GM21515 (cell line): ENCODE measurements around the gene ZNF514.
"Not testable (repeated sequence)": the region's sequence is repeated elsewhere in the genome, so short reads cannot be mapped to it uniquely, and the experiment has no call there.

Source experiments
- ATAC-seq: cut with Tn5 transposase; IDR thresholded peaks from one replicate; pipeline ENCODE4 v1.9.1; 2021; ENCODE audit not compliant: unreplicated experiment

Gene ZNF514

DNA sequence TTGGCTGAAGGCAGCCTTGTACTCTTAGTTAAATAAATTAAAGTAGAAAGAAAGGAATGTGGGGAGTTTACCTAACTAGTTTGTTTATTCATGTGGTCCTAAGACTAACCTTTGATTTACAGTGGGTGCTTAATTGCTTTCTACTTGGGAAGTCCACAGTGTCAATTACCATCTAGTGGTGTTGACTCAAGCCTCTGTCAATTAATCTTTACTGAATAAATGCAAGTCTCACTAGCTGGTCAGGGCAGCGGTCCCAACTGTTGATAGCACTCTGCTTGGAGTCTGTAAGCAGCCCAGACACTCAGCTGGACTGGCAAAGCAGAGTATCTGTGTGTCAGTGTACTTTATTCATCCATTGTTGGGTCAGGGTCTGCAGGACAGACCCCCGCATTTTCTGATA is 15.8 kb downstream of the ZNF514 start:
- ATAC-seq: no peak

DNA sequence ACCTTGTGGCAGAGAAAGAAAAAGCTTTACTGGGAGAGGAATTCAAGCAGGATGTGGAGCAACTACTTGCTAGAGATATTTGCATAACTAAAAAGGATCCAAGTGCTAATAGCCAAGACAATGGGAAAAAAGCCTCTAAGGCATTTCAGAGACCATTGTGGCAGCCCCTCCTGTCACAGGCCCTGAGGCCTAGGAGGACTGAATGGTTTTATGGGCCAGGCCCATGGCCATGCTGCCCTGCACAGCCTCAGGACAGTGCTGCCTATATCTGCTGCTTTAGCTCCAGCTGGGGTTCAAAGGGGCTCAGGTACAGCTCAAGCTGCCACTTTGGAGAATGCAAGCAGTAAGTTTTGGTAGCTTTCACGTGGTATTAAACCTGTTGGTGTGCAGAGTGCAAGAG is 20.9 kb downstream of the ZNF514 start:
- no peak for ATAC-seq

DNA sequence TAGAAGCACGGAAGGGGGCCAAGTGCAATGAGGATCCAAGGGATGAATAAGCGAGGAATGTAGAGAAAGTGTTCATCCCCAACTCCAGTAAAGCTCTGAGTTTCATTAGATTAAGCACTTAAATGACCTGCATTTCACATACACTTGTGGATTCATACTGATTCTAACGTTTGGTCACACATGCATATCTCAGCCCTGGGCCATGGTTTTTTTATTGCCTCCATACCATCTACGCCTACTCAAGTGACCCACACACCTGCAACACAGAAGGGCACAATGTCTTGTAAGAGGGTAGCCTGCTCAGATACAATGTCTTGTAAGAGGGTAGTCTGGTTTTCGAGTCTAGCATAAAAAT is 37.5 kb downstream of the ZNF514 start:
- ATAC-seq: peak; percentile 8

DNA sequence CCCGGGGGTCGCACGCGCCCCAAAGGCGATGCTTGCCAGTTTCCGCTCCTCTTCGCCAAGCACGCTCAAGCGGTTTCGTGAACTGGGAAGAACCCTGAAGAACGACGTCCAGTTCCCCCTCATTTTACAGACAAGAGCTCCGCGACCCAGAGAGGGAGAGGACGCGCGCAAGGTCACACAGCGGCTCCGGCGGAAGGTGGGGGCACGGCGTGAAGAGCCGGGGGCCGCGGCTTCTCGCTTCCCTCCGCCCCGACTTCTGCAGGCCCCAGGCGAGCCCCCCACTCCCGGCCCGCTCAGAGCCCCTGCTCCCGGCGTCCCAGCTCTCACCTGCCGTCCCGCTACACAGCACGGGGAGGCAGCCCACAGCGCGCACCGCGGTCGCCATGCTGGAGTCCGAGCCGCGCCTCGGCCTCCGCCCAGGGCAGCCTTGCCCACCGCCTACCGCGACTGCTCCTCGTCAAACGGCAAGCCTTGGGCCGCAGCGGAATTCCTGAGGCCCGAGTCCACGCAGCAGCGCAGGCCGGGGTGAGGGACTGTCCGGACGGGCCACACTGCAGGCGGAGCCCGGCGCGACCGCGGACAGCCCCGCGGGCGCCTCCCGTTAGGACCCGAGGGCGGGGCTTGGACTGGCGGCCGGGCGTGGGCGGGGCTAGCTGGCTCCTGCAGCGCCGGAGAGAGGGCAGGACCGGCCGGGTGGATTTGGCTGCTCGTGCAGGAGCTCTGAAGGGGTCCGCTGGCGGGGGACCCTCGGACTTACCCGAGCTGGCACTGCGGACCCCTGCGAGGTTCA is 38.0 kb downstream of the ZNF514 start, which contains the start of gene MRPS5:
TSS of gene MRPS5 (minus strand) at position 402 of the 790 bp plus-strand sequence. CDS start at position 385, 17 bp downstream.
- ATAC-seq: peak; percentile 94

DNA sequence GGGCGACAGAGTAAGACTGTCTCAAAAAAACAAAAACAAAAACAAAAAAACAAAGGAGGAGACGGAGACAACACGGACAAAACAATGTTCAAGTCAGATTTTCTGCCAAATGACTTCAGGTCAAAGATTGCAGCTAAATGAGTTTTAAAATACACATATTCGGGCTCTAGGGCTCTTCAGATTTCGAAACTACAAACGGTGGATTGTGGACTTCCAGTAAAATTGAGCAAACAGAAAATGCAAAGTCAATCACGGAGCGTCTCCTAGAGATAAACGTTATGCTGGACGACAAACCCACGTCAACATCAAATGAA is 38.6 kb downstream of the ZNF514 start:
- no peak for ATAC-seq

DNA sequence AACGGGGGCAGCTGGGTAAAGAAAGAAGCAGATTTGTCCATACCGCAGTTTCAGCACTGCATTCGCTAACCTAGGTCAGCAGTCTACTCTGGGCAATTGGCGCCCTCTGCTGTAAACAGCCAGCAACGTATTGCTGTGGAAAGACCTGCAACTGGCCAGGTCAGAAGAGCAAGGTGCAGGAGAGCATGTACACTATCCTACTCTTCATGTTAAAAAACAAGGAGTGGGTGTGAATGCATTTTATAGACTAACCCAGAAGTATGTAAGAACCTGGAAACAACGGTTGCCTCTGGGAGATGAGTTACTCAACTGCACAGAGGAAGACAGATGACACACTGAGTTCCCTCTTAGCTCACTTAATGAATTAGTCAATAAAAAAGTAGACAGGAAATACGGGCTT is 44.2 kb downstream of the ZNF514 start:
- ATAC-seq: peak; percentile 90

DNA sequence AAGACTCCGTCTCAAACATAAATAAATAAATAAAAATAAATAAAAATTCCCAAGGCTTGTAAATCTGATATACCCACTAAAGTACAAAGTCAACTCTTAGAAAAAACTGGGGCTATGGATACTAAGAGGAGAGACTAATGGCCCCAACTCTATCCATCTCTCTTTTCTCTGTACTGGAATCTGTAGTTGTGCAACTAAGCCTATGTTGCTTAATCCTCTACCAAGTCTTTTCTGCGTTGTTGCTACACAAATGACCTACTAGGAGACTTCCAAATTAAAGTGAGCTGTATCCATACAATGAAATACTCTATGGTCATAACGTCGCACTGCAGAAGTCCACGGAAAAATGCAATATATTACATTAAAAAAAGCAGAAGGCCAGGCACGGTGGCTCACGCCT is 46.2 kb downstream of the ZNF514 start:
- ATAC-seq: no peak

DNA sequence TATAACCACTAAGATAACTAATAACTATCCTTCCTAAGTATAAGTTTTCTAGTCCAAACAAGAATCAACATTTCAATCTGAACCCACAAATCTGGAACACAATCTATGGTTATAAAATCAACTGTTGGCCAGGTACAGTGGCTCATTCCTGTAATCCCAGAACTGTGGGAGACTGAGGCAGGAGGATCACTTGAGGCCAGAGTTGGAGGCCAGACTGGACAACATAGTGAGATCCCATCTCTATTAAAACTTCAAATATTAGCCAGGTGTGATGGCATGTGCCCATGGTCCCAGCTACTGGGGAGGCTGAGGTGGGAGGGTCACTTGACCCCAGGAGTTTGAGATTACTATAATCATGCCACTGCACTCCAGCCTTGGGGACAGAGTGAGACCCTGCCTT is 49.3 kb downstream of the ZNF514 start:
- ATAC-seq: no peak

DNA sequence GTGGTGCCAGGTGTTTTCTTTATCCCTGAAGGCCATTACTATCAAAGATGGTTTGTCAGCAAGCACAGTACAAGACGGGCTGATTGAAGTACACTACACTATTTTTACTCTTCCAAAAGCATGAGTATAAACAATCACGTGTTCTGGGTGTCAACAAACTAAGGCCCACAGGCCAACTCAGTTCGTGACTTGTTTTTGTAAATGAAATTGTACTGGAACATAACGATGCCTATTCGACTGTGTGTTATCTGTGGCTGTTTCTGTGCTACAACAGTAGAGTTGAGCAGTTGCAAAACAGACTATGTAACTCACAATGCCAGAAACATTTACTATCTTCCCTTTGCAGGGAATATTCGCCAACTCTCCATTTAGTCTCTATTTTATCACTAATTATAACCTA is 50.4 kb downstream of the ZNF514 start:
- no peak for ATAC-seq

DNA sequence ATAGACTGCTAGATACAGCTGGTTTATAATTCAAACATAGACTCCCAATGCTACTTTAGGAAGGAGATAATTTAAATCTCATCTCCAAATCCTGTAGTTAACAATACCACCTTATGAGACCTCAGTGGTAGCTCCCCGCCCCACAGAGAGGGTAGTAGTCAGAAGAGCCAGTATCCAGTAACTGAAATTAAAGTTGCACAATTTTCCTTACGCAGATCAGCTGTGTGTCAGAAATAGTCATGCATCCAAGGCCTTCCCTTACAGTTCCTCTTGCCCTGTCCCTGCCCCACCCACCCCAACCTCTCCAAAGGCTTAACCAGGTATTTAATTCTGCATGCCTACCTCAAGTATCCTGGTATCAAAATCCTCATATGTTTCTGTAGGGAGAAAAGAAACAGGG is 53.6 kb downstream of the ZNF514 start:
- ATAC-seq: no peak

DNA sequence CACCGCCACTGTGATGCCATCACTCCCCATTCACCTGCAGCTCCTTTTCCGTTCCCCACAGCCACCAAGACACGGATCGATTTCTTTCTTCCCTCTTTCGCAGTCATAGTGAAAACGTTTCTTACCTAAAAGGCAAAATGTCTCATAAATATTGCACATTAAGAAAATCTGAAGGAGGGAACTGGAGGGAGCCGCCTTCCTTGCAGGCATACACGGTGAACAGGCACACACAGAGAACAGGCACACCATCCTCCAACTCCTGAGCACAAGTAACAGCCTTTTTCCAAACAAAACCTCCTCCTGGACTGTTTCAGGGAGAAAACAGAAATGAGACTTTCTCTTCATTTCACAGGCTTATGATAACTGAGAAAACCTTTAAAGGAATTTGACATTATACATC is 55.0 kb downstream of the ZNF514 start:
- no peak for ATAC-seq

DNA sequence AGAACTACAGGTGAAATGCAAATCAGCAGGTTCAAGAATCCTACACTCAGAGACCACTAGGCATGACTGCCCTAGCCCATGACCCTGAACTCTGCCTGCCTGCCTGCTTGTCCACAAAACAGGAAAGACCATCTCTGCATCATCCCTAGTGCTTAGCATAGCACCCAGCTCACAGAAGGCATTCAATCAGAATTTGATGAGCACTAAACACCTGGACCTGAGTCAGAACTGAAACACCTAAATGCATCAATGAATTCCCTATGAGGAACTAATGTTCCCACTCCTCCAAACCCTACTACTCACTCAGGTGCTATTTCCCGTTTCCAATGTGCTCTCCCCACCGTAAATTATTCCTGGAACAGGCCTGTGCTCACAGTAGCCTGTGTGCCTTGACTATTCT is 59.7 kb downstream of the ZNF514 start:
- no peak for ATAC-seq

DNA sequence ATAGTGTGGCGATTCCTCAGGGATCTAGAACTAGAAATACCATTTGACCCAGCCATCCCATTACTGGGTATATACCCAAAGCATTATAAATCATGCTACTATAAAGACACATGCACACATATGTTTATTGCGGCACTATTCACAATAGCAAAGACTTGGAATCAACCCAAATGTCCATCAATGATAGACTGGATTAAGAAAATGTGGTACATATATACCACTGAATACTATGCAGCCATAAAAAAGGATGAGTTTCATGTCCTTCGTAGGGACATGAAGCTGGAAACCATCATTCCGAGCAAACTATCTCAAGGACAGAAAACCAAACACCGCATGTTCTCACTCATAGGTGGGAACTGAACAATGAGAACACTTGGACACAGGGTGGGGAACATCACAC is 61.4 kb downstream of the ZNF514 start:
- ATAC-seq: not testable (repeated sequence)
